HFF-Myc (cell line): ENCODE measurements around the gene LIN28B.

Experiments used
- DNase-seq: peaks from one replicate; pipeline ENCODE4 v3.0.0-alpha.2; 2011; ENCODE audit warnings: low read depth; ENCODE audit errors: extremely low read depth
- H3K4me3 ChIP-seq: replicated peaks from 2 replicates; pipeline ENCODE4 v1.5.1; 2011; ENCODE audit warnings: low read depth, mild to moderate bottlenecking, control low read depth, low read length
- CTCF ChIP-seq: IDR thresholded peaks from 2 replicates; pipeline ENCODE4 v1.5.1; 2012; ENCODE audit warnings: mild to moderate bottlenecking, low read depth, low read length, control low read depth; ENCODE audit errors: missing control alignments

Gene LIN28B

DNA sequence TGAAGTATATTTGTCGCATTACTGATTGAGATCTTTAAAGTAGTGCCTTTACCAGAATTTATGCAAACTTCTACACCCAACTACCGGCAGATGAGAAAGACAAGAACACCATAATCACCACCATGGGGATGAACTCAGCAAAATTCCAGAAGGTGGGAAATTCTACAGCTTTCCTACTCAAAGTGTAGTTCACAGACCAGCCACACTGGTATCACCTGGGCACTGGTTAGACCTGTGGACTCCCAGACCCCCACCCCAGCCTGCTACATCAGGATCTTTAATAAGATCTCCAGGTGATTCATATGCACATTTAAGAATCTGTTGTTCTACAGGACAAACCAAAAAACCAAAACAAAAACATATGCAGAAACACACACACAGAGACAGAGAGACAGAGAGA is 155.0 kb downstream of the LIN28B start:
- no peak for TF ChIP-seq CTCF
- DNase-seq: no peak
- no peak overlapping the region for H3K4me3 ChIP-seq

- no peak for TF ChIP-seq CTCF
- no peak overlapping the region for H3K4me3 ChIP-seq
- DNase-seq: no peak
Observed at GRCh38 chr6:105112577-105112976, 155.7 kb downstream of the LIN28B start.

DNA sequence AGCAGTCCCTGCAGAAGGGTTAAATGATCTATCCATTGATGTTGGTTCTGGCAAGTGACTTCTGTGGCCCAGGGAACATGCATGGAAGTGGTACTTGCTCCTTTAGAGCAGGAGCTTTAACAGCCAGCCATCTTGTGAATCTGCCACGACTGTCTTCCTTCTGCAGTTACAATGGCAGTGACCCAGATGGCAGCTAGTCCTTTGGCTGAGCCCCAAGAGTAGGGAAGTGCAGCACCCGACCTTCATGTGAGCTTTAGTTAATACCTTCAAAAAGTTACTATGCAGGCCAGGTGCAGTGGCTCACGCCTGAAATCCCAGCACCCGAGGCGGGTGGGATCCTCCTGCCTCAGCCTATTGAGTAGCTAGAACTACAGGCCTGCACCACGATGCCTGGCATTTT is 156.5 kb downstream of the LIN28B start:
- DNase-seq: no peak
- H3K4me3 ChIP-seq: no peak overlapping the region
- TF ChIP-seq CTCF: no peak

GRCh38 chr6:105116150-105116549 is 159.2 kb downstream of the LIN28B start:
- no peak for TF ChIP-seq CTCF
- no peak for DNase-seq
- no peak overlapping the region for H3K4me3 ChIP-seq

DNA sequence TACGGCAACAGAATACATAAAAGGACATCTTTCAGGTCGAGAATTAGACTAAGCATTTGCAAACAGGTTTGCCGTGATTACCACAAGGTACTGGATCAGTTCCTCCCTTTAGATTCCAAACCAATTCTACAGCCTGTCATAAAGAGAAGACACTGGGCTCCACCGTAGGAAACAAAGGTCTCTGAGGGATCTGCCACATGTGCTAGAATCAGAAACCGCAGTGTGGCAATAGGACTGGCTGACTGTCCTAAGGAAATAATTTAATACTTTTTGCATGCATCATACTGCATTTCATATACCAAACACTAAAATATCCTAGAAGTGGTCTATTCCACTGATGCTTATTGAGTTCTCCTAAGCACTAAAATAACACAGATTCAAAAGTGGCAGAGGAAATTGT is 163.7 kb downstream of the LIN28B start:
- no peak for DNase-seq
- H3K4me3 ChIP-seq: no peak overlapping the region
- TF ChIP-seq CTCF: no peak

DNA sequence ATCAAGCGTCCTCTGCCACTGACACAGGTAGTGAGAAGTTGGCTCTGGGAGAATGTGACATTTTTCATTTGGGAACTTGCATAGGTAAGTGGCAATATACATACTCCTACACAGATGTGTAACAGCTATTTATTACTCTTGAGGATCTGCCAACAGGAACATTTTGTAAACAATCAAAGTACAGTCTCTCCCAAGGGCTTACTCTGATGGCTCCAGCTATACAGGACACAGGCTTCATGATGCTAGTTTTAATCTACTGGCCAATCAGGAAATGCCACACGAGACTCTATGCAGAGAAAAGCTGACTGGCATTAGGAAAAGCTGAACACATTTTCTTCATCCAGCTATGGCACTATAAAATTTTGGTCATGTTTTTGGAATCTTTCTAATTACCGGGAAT is 165.1 kb downstream of the LIN28B start:
- DNase-seq: no peak
- TF ChIP-seq CTCF: no peak
- H3K4me3 ChIP-seq: no peak overlapping the region

- DNase-seq: no peak
- no peak overlapping the region for H3K4me3 ChIP-seq
- no peak for TF ChIP-seq CTCF
Observed at GRCh38 chr6:105122717-105123116, 165.8 kb downstream of the LIN28B start.
